Measurements from ENCODE around the gene RPUSD1.

Gene RPUSD1

DNA sequence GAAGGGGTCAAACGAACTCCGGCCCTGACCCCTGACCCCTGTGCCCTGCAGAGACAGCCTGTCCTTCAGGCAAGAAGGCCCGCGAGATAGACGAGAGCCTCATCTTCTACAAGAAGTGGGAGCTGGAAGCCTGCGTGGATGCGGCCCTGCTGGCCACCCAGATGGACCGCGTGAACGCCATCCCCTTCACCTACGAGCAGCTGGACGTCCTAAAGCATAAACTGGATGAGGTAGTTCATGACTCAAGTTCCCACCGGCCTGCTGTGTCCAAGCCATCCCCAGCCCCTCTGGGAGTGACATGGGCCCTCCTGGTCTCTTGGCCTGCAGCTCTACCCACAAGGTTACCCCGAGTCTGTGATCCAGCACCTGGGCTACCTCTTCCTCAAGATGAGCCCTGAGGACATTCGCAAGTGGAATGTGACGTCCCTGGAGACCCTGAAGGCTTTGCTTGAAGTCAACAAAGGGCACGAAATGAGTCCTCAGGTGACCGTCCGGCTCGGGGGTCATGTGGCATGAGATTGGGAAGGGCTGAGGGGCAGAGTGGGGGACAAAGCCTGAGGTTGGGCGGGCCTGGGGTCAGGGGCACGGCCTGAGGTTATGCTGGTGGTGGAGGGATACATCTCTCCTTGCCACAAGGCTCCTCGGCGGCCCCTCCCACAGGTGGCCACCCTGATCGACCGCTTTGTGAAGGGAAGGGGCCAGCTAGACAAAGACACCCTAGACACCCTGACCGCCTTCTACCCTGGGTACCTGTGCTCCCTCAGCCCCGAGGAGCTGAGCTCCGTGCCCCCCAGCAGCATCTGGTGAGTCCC, 22.0 kb downstream of the RPUSD1 start:
- TF ChIP-seq, protein P1, sequence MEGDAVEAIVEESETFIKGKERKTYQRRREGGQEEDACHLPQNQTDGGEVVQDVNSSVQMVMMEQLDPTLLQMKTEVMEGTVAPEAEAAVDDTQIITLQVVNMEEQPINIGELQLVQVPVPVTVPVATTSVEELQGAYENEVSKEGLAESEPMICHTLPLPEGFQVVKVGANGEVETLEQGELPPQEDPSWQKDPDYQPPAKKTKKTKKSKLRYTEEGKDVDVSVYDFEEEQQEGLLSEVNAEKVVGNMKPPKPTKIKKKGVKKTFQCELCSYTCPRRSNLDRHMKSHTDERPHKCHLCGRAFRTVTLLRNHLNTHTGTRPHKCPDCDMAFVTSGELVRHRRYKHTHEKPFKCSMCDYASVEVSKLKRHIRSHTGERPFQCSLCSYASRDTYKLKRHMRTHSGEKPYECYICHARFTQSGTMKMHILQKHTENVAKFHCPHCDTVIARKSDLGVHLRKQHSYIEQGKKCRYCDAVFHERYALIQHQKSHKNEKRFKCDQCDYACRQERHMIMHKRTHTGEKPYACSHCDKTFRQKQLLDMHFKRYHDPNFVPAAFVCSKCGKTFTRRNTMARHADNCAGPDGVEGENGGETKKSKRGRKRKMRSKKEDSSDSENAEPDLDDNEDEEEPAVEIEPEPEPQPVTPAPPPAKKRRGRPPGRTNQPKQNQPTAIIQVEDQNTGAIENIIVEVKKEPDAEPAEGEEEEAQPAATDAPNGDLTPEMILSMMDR (conservative IDR thresholded peaks at IDR 0.05; ENCODE audit: low read depth, low read length) = no peak

DNA sequence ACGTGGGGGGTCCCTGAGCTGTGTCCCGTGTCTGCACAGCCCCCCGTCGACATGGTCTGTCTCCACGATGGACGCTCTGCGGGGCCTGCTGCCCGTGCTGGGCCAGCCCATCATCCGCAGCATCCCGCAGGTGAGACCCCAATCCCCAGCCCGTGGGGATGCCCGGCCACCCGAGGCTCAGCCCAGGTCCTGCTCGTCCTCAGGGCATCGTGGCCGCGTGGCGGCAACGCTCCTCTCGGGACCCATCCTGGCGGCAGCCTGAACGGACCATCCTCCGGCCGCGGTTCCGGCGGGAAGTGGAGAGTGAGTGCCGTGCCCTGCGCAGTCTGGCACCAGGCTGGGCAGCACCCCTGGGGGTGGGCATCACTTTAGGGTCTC, 22.7 kb downstream of the RPUSD1 start:
- TF ChIP-seq, protein P1 (conservative IDR thresholded peaks at IDR 0.05; ENCODE audit: low read depth, low read length) = no peak
- no peak for DNase-seq (ENCODE audit: low read depth)
- H3K4me3 ChIP-seq (ENCODE audit: low read length) = no peak overlapping the region

More for the DNA sequence above, 22.0 kb downstream of the RPUSD1 start:
- no peak for DNase-seq (ENCODE audit: low read depth)
- H3K4me3 ChIP-seq (ENCODE audit: low read length) = no peak overlapping the region

DNA sequence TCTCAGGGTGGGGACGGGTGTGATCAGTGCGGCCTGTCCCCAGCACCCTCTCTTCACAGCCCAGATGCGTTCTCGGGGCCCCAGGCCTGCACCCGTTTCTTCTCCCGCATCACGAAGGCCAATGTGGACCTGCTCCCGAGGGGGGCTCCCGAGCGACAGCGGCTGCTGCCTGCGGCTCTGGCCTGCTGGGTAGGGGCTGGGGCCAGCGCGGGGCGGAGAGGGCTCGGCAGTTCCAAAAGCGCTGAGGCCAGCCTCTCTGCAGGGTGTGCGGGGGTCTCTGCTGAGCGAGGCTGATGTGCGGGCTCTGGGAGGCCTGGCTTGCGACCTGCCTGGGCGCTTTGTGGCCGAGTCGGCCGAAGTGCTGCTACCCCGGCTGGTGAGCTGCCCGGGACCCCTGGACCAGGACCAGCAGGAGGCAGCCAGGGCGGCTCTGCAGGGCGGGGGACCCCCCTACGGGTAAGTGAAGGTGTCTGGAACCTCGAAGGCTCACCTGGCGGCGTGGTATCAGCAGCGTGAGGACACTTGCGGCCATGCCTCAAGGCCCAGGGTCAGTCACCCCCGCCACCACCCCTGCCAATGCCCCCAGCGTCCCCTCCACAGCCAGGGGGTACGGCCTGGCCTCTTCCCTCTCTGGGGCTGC, 23.2 kb downstream of the RPUSD1 start:
- H3K4me3 ChIP-seq (ENCODE audit: low read length) = no peak overlapping the region
- no peak for DNase-seq (ENCODE audit: low read depth)
- TF ChIP-seq, protein P1 (conservative IDR thresholded peaks at IDR 0.05; ENCODE audit: low read depth, low read length) = no peak

DNA sequence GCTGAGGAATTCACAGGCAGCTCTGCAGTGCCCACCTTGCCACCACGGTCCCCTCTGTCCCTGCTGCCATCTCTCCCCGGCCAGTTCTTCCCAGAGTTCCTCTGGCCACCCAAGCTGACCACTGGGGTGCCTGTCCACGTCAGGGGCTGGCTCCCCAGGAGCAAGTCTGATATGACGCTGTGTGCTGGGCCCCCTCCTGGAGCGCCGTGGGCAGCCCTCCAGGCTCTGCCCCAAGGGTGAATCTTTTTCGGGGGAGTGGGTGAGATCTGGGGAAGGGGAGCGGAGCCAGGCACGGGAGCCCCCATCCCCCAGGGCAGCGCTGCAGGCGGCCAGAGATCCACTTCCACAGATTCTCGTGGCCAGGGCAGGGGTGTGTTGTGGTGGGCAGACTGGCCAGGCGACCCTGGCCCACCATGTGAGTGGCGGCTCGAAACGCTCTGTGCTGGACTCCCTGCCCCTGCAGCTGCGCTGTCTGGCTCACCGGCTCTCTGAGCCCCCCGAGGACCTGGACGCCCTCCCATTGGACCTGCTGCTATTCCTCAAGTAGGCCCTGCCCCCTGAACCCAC, 23.9 kb downstream of the RPUSD1 start:
- no peak overlapping the region for H3K4me3 ChIP-seq (ENCODE audit: low read length)
- TF ChIP-seq, protein P1 (conservative IDR thresholded peaks at IDR 0.05; ENCODE audit: low read depth, low read length) = no peak
- no peak for DNase-seq (ENCODE audit: low read depth)

DNA sequence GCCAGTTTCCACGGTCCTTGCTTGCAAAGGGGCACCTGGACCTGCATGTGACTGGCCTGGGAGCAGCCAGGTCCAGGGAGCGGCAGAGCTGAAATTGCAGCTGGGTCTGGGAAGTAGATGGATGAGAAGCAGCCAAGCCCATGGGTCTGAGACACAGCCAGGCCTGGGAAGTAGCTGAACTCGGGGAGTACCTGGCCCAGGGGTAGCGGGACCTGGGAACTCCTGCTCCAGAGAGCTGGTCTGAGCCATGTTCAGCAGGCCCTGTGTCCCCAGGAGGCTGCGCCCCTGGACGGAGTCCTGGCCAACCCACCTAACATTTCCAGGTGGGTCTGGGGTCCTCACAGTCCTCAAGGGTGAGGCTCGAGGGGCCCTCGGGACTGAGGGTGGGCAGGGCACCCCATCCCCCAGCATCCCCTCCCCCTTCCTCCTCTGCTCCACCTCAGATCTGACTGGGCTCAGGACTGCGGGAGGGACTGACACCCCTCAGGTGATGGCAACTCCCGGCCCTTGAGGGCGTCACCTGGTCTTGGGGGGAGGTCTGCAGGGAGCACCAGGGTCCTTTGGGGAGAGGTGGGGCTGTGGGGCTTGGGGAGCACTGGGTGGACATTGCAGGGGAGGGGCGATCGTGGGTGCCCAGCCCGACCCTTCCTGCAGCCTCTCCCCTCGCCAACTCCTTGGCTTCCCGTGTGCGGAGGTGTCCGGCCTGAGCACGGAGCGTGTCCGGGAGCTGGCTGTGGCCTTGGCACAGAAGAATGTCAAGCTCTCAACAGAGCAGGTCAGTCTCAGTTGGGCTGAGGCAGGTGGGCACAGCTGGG, 24.6 kb downstream of the RPUSD1 start:
- H3K4me3 ChIP-seq (ENCODE audit: low read length) = no peak overlapping the region
- no peak for DNase-seq (ENCODE audit: low read depth)
- TF ChIP-seq, protein P1 (conservative IDR thresholded peaks at IDR 0.05; ENCODE audit: low read depth, low read length) = no peak

DNA sequence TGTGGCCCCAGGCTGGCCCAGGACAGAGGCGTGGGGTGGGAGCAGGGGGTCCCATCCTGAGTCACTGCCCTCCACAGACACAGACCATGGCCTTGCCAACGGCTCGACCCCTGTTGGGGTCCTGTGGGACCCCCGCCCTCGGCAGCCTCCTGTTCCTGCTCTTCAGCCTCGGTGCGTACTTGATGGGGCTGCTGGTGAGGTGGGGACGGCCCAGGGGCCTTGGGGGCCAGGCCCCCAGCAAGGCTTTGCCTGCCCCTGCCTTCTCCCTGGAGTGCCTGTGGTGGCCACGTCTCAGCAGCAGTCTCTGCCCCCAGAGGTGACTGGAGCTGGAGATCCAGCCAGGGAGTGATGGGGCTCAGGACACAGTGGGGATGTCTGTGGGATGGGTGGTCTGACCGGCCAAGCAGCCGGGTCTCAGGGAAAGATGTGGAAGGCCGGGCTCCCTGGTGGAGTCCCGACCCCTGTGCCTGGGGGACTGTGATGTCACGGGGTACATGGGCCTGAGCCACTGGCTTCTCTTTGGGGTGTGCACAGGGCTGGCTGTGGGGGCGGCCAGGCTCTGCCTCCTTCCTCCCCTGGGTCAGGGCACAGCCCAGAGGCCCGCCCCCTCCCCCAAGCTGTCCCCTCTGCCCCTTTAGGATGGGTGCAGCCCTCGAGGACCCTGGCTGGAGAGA, 25.4 kb downstream of the RPUSD1 start:
- no peak overlapping the region for H3K4me3 ChIP-seq (ENCODE audit: low read length)
- TF ChIP-seq, protein P1 (conservative IDR thresholded peaks at IDR 0.05; ENCODE audit: low read depth, low read length) = no peak

More for the DNA sequence above, 25.4 kb downstream of the RPUSD1 start:
- no peak for DNase-seq (ENCODE audit: low read depth)
